ENCODE data around the gene SLC23A2.

The SLC23A2 gene

GRCh38 chr20:4918473-4918872 lies 82.8 kb downstream of the SLC23A2 start:
- TF ChIP-seq BACH2 (CRISPR knock-in tag; IDR thresholded peaks at IDR 0.05; ENCODE audit: borderline replicate concordance): no peak
- no peak for TF ChIP-seq RARB (CRISPR knock-in tag; IDR thresholded peaks at IDR 0.05)
- no peak for TF ChIP-seq ESRRG (CRISPR knock-in tag; IDR thresholded peaks at IDR 0.05)
- TF ChIP-seq PATZ1 (CRISPR knock-in tag; IDR thresholded peaks at IDR 0.05; ENCODE audit: borderline replicate concordance): no peak
- TF ChIP-seq OSR1 (CRISPR knock-in tag; IDR thresholded peaks at IDR 0.05): no peak
- TF ChIP-seq PPARA (CRISPR knock-in tag; IDR thresholded peaks at IDR 0.05; ENCODE audit: borderline replicate concordance): no peak
- TF ChIP-seq TOX (CRISPR knock-in tag; IDR thresholded peaks at IDR 0.05; ENCODE audit: borderline replicate concordance): no peak
- no peak for TF ChIP-seq SNAI2 (CRISPR knock-in tag; IDR thresholded peaks at IDR 0.05)
- TF ChIP-seq TSHZ2 (CRISPR knock-in tag; IDR thresholded peaks at IDR 0.05): no peak
- no peak for TF ChIP-seq ZC3H10 (CRISPR knock-in tag; IDR thresholded peaks at IDR 0.05)
- TF ChIP-seq ZFP3 (CRISPR knock-in tag; IDR thresholded peaks at IDR 0.05): no peak
- no peak for TF ChIP-seq TCF4 (CRISPR knock-in tag; IDR thresholded peaks at IDR 0.05; ENCODE audit: borderline replicate concordance)
- no peak for TF ChIP-seq ZNF565 (CRISPR knock-in tag; conservative IDR thresholded peaks at IDR 0.05; ENCODE audit: low read depth)
- TF ChIP-seq CSRNP3 (CRISPR knock-in tag; IDR thresholded peaks at IDR 0.05): no peak
- no peak for TF ChIP-seq CSDC2 (CRISPR knock-in tag; IDR thresholded peaks at IDR 0.05)
- no peak for ATAC-seq

- peak; percentile 70 for ATAC-seq
- TF ChIP-seq POU6F1 (CRISPR knock-in tag; IDR thresholded peaks at IDR 0.05; ENCODE audit: borderline replicate concordance, low read depth): no peak
Observed at GRCh38 chr20:4916971-4917881, 84.1 kb downstream of the SLC23A2 start.

- TF ChIP-seq CREB5 (CRISPR knock-in tag; IDR thresholded peaks at IDR 0.05; ENCODE audit: low read depth) (no peak), ARNTL (CRISPR knock-in tag; IDR thresholded peaks at IDR 0.05; ENCODE audit: borderline replicate concordance, low read depth) (no peak)
Observed at GRCh38 chr20:4913147-4913546, 88.2 kb downstream of the SLC23A2 start.

More at GRCh38 chr20:4913147-4913546, 88.2 kb downstream of the SLC23A2 start:
- no peak for ATAC-seq

Data from SK-N-SH treated with all-trans-retinoic acid at 6 μM for 48 hours (cell line).